ENCODE data around the gene SCUBE2.

GRCh38 chr11:9138612-9139579 lies 47.5 kb upstream of the SCUBE2 start:
- TF ChIP-seq CTCF (IDR thresholded peaks at IDR 0.05; ENCODE audit: extremely low read depth in 1 of 2, insufficient read depth in 1 of 2, low read depth in 1 of 2, low read length in 2 of 2): no peak
- peak; percentile 9 for TF ChIP-seq MAX (IDR thresholded peaks at IDR 0.05; ENCODE audit: insufficient read depth, insufficient read length)
- no peak for TF ChIP-seq EZH2 (IDR thresholded peaks at IDR 0.05; ENCODE audit: borderline replicate concordance, low read depth, low read length, severe bottlenecking)
- TF ChIP-seq POLR2AphosphoS5 (IDR thresholded peaks at IDR 0.05; ENCODE audit: insufficient read depth, low read depth, low read length): peak; percentile 81
- TF ChIP-seq POLR2A (IDR thresholded peaks at IDR 0.05; ENCODE audit: low read depth, low read length): no peak
- TF ChIP-seq JUN (IDR thresholded peaks at IDR 0.05; ENCODE audit: borderline replicate concordance, insufficient read depth, insufficient read length, low read depth): peak; percentile 94
